Neuronal stem cell (in vitro differentiated cells): ENCODE results near the gene RTF2. TPM values are rescaled to one million over a fixed set of nuclear protein-coding genes. Genes with fewer than 3 reads are reported as not detected.

Source experiments
- DNase-seq: peaks from one replicate; pipeline ENCODE4 v3.0.0-alpha.2; 2013; ENCODE audit warnings: low spot score
- H2AFZ ChIP-seq: one replicate; pipeline ENCODE4 v1.6.1; 2013; ENCODE audit warnings: mild to moderate bottlenecking, low read length, inconsistent platforms
- H2AK5ac ChIP-seq: 2 replicates; pipeline ENCODE4 v1.6.1; 2013; ENCODE audit warnings: low read depth, mild to moderate bottlenecking, inconsistent platforms, low read length, moderate library complexity, mixed read lengths
- H2BK120ac ChIP-seq: 2 replicates; pipeline ENCODE4 v1.6.1; 2013; ENCODE audit warnings: low read depth, mild to moderate bottlenecking, inconsistent platforms, low read length, moderate library complexity, mixed read lengths
- H2BK12ac ChIP-seq: one replicate; pipeline ENCODE4 v1.6.1; 2013; ENCODE audit warnings: low read length, inconsistent platforms
- H2BK15ac ChIP-seq: 2 replicates; pipeline ENCODE4 v1.6.1; 2013; ENCODE audit warnings: mild to moderate bottlenecking, low read length, inconsistent platforms, mixed read lengths
- H2BK5ac ChIP-seq: one replicate; pipeline ENCODE4 v1.6.1; 2013; ENCODE audit warnings: inconsistent platforms, mild to moderate bottlenecking, low read length, moderate library complexity
- H3K14ac ChIP-seq: one replicate; pipeline ENCODE4 v1.6.1; 2013; ENCODE audit warnings: low read length, inconsistent platforms
- H3K18ac ChIP-seq: 2 replicates; pipeline ENCODE4 v1.6.1; 2013; ENCODE audit warnings: low read length, inconsistent platforms
- H3K23ac ChIP-seq: 2 replicates; pipeline ENCODE4 v1.6.1; 2013; ENCODE audit warnings: low read depth, mild to moderate bottlenecking, mixed read lengths, low read length, inconsistent platforms; ENCODE audit not compliant: poor library complexity
- H3K27ac ChIP-seq: replicated peaks from 3 replicates; pipeline ENCODE4 v1.5.1; 2013; ENCODE audit warnings: low read length, inconsistent platforms
- H3K27me3 ChIP-seq, 3 experiments: 2 replicates each; pipeline ENCODE4 v1.6.1; 2013; ENCODE audit warnings: low read length in 3 of 3, mild to moderate bottlenecking in 2 of 3, inconsistent platforms in 1 of 3, low read depth in 1 of 3, mixed read lengths in 1 of 3, moderate library complexity in 1 of 3; ENCODE audit not compliant: control insufficient read depth in 3 of 3, insufficient read depth in 3 of 3
- H3K36me3 ChIP-seq, 2 donors: replicated peaks in 1 of 2; 2 replicates each; pipeline ENCODE4 v1.6.1; 2013; ENCODE audit warnings: low read length in 2 of 2; ENCODE audit not compliant: control insufficient read depth in 2 of 2, insufficient read depth in 2 of 2
- H3K4ac ChIP-seq: 2 replicates; pipeline ENCODE4 v1.6.1; 2013; ENCODE audit warnings: inconsistent platforms, mild to moderate bottlenecking, low read length, moderate library complexity
- H3K4me1 ChIP-seq, 2 donors: 1 replicate in 1 of 2; 2 replicates in 1 of 2; pipeline ENCODE4 v1.6.1; 2013; ENCODE audit warnings: low read length in 2 of 2, low read depth in 1 of 2; ENCODE audit not compliant: control insufficient read depth in 2 of 2, insufficient read depth in 1 of 2
- H3K4me2 ChIP-seq: one replicate; pipeline ENCODE4 v1.6.1; 2013; ENCODE audit warnings: mild to moderate bottlenecking, low read length, inconsistent platforms; ENCODE audit not compliant: insufficient read depth, poor library complexity, severe bottlenecking
- H3K4me3 ChIP-seq, 2 donors: 2 replicates each; pipeline ENCODE4 v1.5.1; 2013; ENCODE audit warnings: low read length in 2 of 2, mild to moderate bottlenecking in 2 of 2, inconsistent platforms in 1 of 2, moderate library complexity in 1 of 2
- H3K79me1 ChIP-seq: one replicate; pipeline ENCODE4 v1.6.1; 2013; ENCODE audit warnings: low read depth, mild to moderate bottlenecking, inconsistent platforms, low read length, moderate library complexity
- H3K9ac ChIP-seq: one replicate; pipeline ENCODE4 v1.6.1; 2013; ENCODE audit warnings: mild to moderate bottlenecking, low read depth, low read length, inconsistent platforms; ENCODE audit not compliant: poor library complexity
- H3K9me3 ChIP-seq, 2 donors: replicated peaks in 1 of 2; 2 replicates each; pipeline versions ENCODE3 to v1.6.1; 2013; ENCODE audit warnings: low read length in 2 of 2, mild to moderate bottlenecking in 2 of 2, inconsistent platforms in 1 of 2, low read depth in 1 of 2, mixed read lengths in 1 of 2, moderate library complexity in 1 of 2; ENCODE audit not compliant: control insufficient read depth in 2 of 2, insufficient read depth in 1 of 2
- H4K8ac ChIP-seq: one replicate; pipeline ENCODE4 v1.6.1; 2013; ENCODE audit warnings: low read depth, mild to moderate bottlenecking, inconsistent platforms, low read length, moderate library complexity
- H4K91ac ChIP-seq: one replicate; pipeline ENCODE4 v1.6.1; 2013; ENCODE audit warnings: low read length, low read depth, mild to moderate bottlenecking, inconsistent platforms; ENCODE audit not compliant: poor library complexity
- WGBS, 2 donors: extraction: QIAGEN DNeasy Blood & Tissue Kit; methylation state at CpG; one replicate each; pipeline ENCODE4 v1.1.7; 2013; ENCODE audit warnings: missing lambda C conversion rate in 2 of 2, mixed read lengths in 1 of 2; ENCODE audit not compliant: insufficient read length in 2 of 2, insufficient replicate concordance in 1 of 2; ENCODE audit errors: extremely low coverage in 2 of 2; 5-methylcytosine and 5-hydroxymethylcytosine counted together
- polyA plus RNA-seq, 2 experiments: library from polyadenylated mRNA; stranded (reverse); fragments of 200-250 nt; gene quantifications; one replicate each; pipeline ENCODE4 v1.2.3, GENCODE V29; 2013

RTF2 gene, protein sequence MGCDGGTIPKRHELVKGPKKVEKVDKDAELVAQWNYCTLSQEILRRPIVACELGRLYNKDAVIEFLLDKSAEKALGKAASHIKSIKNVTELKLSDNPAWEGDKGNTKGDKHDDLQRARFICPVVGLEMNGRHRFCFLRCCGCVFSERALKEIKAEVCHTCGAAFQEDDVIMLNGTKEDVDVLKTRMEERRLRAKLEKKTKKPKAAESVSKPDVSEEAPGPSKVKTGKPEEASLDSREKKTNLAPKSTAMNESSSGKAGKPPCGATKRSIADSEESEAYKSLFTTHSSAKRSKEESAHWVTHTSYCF
- 48.3 TPM for polyA plus RNA-seq (2013, experiment 1 of 2)
- polyA plus RNA-seq (2013, experiment 2 of 2) = 45.7 TPM

- no CpG with 5 or more reads among the region's 55 CpGs for WGBS, 2 donors
Observed at GRCh38 chr20:56468316-56469076, at the start of gene RTF2. RTF2 (plus strand) TSS chr20:56468627; CDS start chr20:56468698, 71 bp downstream.

GRCh38 chr20:56420028-56420427 lies 48.4 kb upstream of the RTF2 start:
- Histone ChIP-seq H3K18ac (no peak overlapping the region), H2BK5ac (no peak overlapping the region), H4K91ac (no peak overlapping the region), H3K4me1 (peaks cover 0 to 11% of the 10 kb centered on the region in 2 donors), H3K4ac (no peak overlapping the region), H2AK5ac (no peak overlapping the region), H3K23ac (no peak overlapping the region), H2AFZ (no peak overlapping the region), H4K8ac (no peak overlapping the region), H3K4me2 (no peak overlapping the region), H3K9ac (no peak overlapping the region), H3K36me3 (no peaks in the 10 kb centered on the region), H3K27ac (no peak overlapping the region), H3K9me3 (no peaks in the 10 kb centered on the region), H2BK15ac (no peak overlapping the region), H3K79me1 (no peaks in the 10 kb centered on the region), H2BK120ac (no peak overlapping the region), H2BK12ac (no peak overlapping the region), H3K4me3 (no peak overlapping the region), H3K27me3 (no peaks in the 10 kb centered on the region), H3K14ac (no peak overlapping the region)
- DNase-seq = no peak
- no CpG with 5 or more reads among the region's 2 CpGs for WGBS, 2 donors

More at GRCh38 chr20:56468316-56469076, at the start of gene RTF2:
- Histone ChIP-seq H2BK120ac (no peak within 1 kb of the TSS), H4K91ac (no peak within 1 kb of the TSS), H3K27me3 (peaks cover 0 to 4% (median 0%) of the 10 kb centered on the region in 3 experiments), H2AK5ac (no peak within 1 kb of the TSS), H3K9me3 (no peaks in the 10 kb centered on the region), H3K4me3 (peak within 1 kb of the TSS; percentile 69 to 95), H2BK5ac (no peak within 1 kb of the TSS), H3K9ac (peak within 1 kb of the TSS; percentile 96), H3K18ac (peak within 1 kb of the TSS; percentile 87), H3K14ac (no peak within 1 kb of the TSS), H2AFZ (peak within 1 kb of the TSS; percentile 95), H2BK12ac (no peak within 1 kb of the TSS), H3K27ac (peak within 1 kb of the TSS; percentile 44), H3K4me2 (peak within 1 kb of the TSS; percentile 79), H3K4me1 (peaks cover 0 to 5% of the 10 kb centered on the region in 2 donors), H3K23ac (peak within 1 kb of the TSS; percentile 90), H3K36me3 (peaks cover 2 to 20% of the 10 kb centered on the region in 2 donors), H4K8ac (no peak within 1 kb of the TSS), H2BK15ac (no peak within 1 kb of the TSS), H3K79me1 (no peaks in the 10 kb centered on the region), H3K4ac (no peak within 1 kb of the TSS)
- DNase-seq = peak; percentile 93

DNA sequence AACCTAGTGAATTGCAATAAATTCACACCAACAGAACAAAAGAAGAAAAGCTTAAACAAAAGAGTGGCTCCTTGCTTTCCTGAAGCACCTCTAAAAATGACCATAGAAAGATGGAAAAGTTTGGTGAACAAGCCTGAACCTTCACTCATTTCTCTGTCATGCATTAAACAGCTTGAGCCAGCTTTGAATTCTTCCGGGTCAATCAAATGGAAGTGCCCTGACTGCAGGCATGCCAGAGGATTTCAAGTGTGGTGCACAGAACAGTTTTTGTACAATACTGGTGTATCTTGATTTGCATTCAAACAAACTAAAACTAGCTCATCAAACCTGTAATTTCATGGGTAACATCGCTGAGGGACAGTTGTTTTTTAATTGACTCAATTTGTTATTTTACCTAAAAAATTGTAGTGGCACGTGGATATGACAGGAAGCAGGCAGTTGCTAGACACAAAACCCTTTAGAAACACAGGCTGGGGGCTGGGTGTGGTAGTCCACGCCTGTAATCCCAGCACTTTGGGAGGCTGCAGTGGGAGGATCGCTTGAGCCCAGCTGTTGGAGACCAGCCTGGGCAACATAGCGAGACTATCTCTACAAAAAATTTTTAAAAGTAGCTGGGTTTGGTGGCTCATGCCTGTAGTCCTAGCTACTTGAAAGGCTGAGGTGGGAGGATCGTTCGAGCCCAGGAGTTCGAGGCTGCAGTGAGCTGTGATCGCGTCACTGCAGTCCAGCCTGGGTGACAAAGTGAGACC lies 47.3 kb upstream of the RTF2 start:
- Histone ChIP-seq H3K4ac (no peak overlapping the region), H4K91ac (no peak overlapping the region), H3K27me3 (no peaks in the 10 kb centered on the region), H2BK5ac (no peak overlapping the region), H3K27ac (no peak overlapping the region), H3K36me3 (no peaks in the 10 kb centered on the region), H2BK120ac (no peak overlapping the region), H3K9me3 (no peaks in the 10 kb centered on the region), H3K18ac (no peak overlapping the region), H3K23ac (no peak overlapping the region), H3K79me1 (no peaks in the 10 kb centered on the region), H4K8ac (no peak overlapping the region), H3K9ac (no peak overlapping the region), H3K4me1 (peaks cover 0 to 11% of the 10 kb centered on the region in 2 donors), H2AK5ac (no peak overlapping the region), H3K4me2 (no peak overlapping the region), H3K14ac (no peak overlapping the region), H3K4me3 (no peak overlapping the region), H2AFZ (no peak overlapping the region), H2BK15ac (no peak overlapping the region), H2BK12ac (no peak overlapping the region)
- DNase-seq = no peak
- no CpG with 5 or more reads among the region's 11 CpGs for WGBS, 2 donors
